Activated CD4-positive, alpha-beta T cell treated with anti-CD3 and anti-CD28 coated beads, Interleukin-2, amount 50 U/mL, for 1 hour (primary cell): ENCODE measurements around the gene ZNF506.
"Not testable (repeated sequence)": the region's sequence is repeated elsewhere in the genome, so short reads cannot be mapped to it uniquely, and the experiment has no call there.

Experiments
- DNase-seq: peaks from one replicate; pipeline ENCODE4 v3.0.0-alpha.2; 2020

Gene ZNF506

DNA sequence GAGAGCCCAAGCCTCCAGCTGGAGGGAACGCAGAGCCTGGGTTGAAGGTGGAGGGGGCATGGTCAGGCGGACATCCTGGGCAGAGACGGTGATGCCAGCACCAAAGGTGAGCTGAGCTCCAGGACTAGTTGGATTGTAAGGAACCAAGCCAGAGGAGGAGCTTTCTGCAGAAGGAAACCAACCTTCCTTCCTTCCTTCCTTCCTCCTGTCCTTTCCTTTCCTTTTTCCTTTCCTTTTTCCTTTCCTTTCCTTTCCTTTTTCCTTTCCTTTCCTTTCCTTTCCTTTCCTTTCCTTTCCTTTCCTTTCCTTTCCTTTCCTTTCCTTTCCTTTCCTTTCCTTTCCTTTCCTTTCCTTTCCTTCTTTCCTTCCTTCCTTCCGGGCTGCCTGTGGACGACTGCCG is 77.6 kb downstream of the ZNF506 start:
- DNase-seq, result not testable (repeated sequence)

DNA sequence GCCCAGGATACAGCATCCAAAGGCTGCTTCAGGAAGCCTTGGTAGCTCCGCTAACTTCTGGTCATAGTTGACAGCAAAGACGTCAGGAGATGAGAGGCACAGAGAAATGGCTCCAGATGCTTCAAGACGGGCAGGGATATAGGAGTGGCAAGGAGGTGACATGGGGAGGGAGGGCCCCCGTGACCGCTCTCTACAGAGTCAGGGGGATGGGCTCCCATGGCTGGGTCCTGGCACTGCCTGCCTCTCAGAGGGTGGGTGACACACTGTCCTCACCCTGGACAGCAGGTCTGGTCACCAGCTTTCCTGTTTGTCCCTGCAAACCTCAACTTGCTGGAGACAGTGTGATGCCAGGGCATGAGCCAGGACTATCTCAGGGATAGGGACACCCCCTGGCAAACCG is 78.4 kb downstream of the ZNF506 start:
- no peak for DNase-seq

DNA sequence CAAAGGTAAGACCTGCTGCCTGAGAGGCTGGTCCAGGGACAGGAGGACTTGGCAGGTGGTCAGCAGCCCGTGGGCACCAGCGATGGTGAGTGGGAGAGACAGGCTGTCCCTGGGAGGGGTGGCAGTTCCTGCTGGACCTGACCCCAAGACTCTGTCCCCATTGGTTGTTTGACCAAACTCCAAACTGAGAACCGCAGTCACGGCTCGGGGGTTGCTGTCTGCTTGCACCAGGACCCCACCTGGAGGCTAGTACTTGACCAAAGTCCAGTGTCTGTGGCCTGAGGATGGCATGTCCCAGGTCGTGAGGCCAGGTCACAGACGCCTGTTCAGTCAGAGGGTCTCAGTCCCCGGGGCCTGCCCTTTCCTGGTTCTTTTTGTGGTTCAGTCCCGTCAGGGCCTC is 78.8 kb downstream of the ZNF506 start:
- no peak for DNase-seq
